ENCODE data around the gene PLAC8.
A peak's percentile ranks its signal among the peaks of the same experiment; 100 is the strongest.
"Not testable (repeated sequence)": the region's sequence is repeated elsewhere in the genome, so short reads cannot be mapped to it uniquely, and the experiment has no call there.

PLAC8 gene

DNA sequence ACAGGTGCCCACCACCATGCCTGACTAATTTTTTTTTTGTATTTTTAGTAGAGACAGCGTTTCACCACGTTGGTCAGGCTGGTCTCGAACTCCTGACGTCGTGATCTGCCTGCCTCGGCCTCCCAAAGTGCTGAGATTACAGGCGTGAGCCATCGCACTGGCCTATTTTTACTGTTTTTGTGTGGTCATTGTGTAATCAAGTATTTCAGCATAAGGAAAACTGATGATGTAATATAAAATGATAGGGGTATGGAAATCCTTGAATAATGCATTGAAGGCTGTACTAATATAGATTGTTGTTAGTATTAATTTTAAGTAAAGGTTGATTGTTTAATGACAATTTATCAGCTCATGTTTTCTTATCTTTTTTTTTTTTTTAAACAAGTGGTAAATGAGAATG is 65.7 kb downstream of the PLAC8 start:
- not testable (repeated sequence) for H3K4ac ChIP-seq (ENCODE audit: low read depth in 1 of 2, low read length in 2 of 2); H2BK15ac ChIP-seq (ENCODE audit: low read depth, poor library complexity, severe bottlenecking); H3K9ac ChIP-seq (ENCODE audit: low read length); H3K27me3 ChIP-seq (ENCODE audit: control insufficient read depth in 1 of 2, insufficient read depth in 1 of 2, low read length in 2 of 2); H3K4me1 ChIP-seq (ENCODE audit: control insufficient read depth, insufficient read depth, low read depth, low read length); H3K23ac ChIP-seq (ENCODE audit: low read length in 2 of 2); H3K4me3 ChIP-seq (ENCODE audit: insufficient read depth in 1 of 2, low read depth in 1 of 2, low read length in 2 of 2); H2BK12ac ChIP-seq (ENCODE audit: low read length in 2 of 2); DNase-seq; H3K27ac ChIP-seq (ENCODE audit: low read length, poor library complexity, severe bottlenecking); H4K91ac ChIP-seq (ENCODE audit: low read length); H2BK120ac ChIP-seq (ENCODE audit: low read depth, low read length); H2AFZ ChIP-seq (ENCODE audit: low read depth, low read length); H2BK5ac ChIP-seq (ENCODE audit: low read depth, low read length, poor library complexity, severe bottlenecking); H4K8ac ChIP-seq (ENCODE audit: low read length); H3K18ac ChIP-seq (ENCODE audit: low read depth in 1 of 2, low read length in 2 of 2); H3K9me3 ChIP-seq (ENCODE audit: control insufficient read depth, low read length); H2AK5ac ChIP-seq (ENCODE audit: low read length, severe bottlenecking); H3K4me2 ChIP-seq (ENCODE audit: low read length, poor library complexity, severe bottlenecking); H3K14ac ChIP-seq (ENCODE audit: low read length in 2 of 2)
- Histone ChIP-seq H3K79me1 (replicated peaks; ENCODE audit: low read length, poor library complexity, severe bottlenecking) (peaks cover 20% of the 10 kb centered on the region), H3K36me3 (ENCODE audit: control insufficient read depth in 1 of 2, insufficient read depth in 2 of 2, low read depth in 1 of 2, low read length in 2 of 2) (peaks cover 11 to 48% of the 10 kb centered on the region in 2 experiments)
- 97% methylated on average over 8 of the region's 8 CpGs for WGBS

- Histone ChIP-seq H3K4me1 (ENCODE audit: control insufficient read depth, insufficient read depth, low read depth, low read length) (no peaks in the 10 kb centered on the region), H2BK120ac (ENCODE audit: low read depth, low read length) (no peak overlapping the region), H2BK12ac (ENCODE audit: low read length in 2 of 2) (no peak overlapping the region), H3K79me1 (replicated peaks; ENCODE audit: low read length, poor library complexity, severe bottlenecking) (peaks cover 14% of the 10 kb centered on the region), H3K4me2 (ENCODE audit: low read length, poor library complexity, severe bottlenecking) (no peak overlapping the region), H3K27ac (ENCODE audit: low read length, poor library complexity, severe bottlenecking) (no peak overlapping the region), H2BK15ac (ENCODE audit: low read depth, poor library complexity, severe bottlenecking) (no peak overlapping the region), H2AFZ (ENCODE audit: low read depth, low read length) (no peak overlapping the region), H3K27me3 (ENCODE audit: control insufficient read depth in 1 of 2, insufficient read depth in 1 of 2, low read length in 2 of 2) (no peaks in the 10 kb centered on the region), H3K36me3 (ENCODE audit: control insufficient read depth in 1 of 2, insufficient read depth in 2 of 2, low read depth in 1 of 2, low read length in 2 of 2) (peaks cover 7 to 37% of the 10 kb centered on the region in 2 experiments), H3K18ac (ENCODE audit: low read depth in 1 of 2, low read length in 2 of 2) (no peak overlapping the region), H3K9ac (ENCODE audit: low read length) (no peak overlapping the region), H2AK5ac (ENCODE audit: low read length, severe bottlenecking) (no peak overlapping the region), H4K91ac (ENCODE audit: low read length) (no peak overlapping the region), H3K9me3 (ENCODE audit: control insufficient read depth, low read length) (no peaks in the 10 kb centered on the region), H2BK5ac (ENCODE audit: low read depth, low read length, poor library complexity, severe bottlenecking) (no peak overlapping the region), H4K8ac (ENCODE audit: low read length) (no peak overlapping the region), H3K4ac (ENCODE audit: low read depth in 1 of 2, low read length in 2 of 2) (no peak overlapping the region), H3K14ac (ENCODE audit: low read length in 2 of 2) (no peak overlapping the region), H3K4me3 (ENCODE audit: insufficient read depth in 1 of 2, low read depth in 1 of 2, low read length in 2 of 2) (no peak overlapping the region), H3K23ac (ENCODE audit: low read length in 2 of 2) (no peak overlapping the region)
- no peak for DNase-seq
- WGBS = 98% methylated on average over 7 of the region's 8 CpGs
Observed at GRCh38 chr4:83046693-83047473, 67.6 kb downstream of the PLAC8 start.

DNA sequence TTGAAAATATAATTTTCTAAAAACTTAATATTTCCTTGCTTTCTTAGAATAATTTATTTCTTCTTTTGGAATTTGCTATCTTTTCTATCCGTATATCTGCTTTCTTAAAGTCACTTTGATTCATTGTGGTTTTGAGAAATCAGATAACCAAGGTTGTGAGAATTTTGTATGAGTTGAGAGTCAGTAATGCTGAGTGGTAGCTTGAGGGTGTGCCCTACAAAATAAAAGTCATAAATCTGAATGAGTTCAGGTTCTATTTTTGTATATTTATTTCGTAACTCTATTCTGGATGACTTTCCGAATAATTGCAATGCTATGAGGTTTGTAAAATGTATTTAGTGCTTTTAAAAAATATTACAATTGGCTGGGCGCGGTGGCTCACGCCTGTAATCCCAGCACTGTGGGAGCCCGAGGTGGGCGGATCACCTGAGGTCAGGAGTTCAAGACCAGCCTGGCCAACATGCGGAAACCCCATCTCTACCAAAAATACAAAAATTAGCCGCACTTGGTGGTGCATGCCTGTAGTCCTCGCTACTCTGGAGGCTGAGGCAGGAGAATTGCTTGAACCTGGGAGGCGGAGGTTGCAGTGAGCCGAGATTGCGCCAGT is 70.6 kb downstream of the PLAC8 start:
- peaks cover 0 to 8% of the 10 kb centered on the region in 2 experiments for H3K36me3 ChIP-seq (ENCODE audit: control insufficient read depth in 1 of 2, insufficient read depth in 2 of 2, low read depth in 1 of 2, low read length in 2 of 2)
- H3K9ac ChIP-seq (ENCODE audit: low read length) = peak overlapping the region; percentile 64
- no peaks in the 10 kb centered on the region for H3K27me3 ChIP-seq (ENCODE audit: control insufficient read depth in 1 of 2, insufficient read depth in 1 of 2, low read length in 2 of 2)
- H3K4me1 ChIP-seq (ENCODE audit: control insufficient read depth, insufficient read depth, low read depth, low read length) = no peaks in the 10 kb centered on the region
- no peak overlapping the region for H2AFZ ChIP-seq (ENCODE audit: low read depth, low read length)
- H4K91ac ChIP-seq (ENCODE audit: low read length) = no peak overlapping the region
- H3K27ac ChIP-seq (ENCODE audit: low read length, poor library complexity, severe bottlenecking) = no peak overlapping the region
- H3K23ac ChIP-seq (ENCODE audit: low read length in 2 of 2) = no peak overlapping the region
- H3K4me3 ChIP-seq (ENCODE audit: insufficient read depth in 1 of 2, low read depth in 1 of 2, low read length in 2 of 2) = no peak overlapping the region
- DNase-seq = peak; percentile 42
- WGBS = 89% methylated on average over 8 of the region's 14 CpGs
- H4K8ac ChIP-seq (ENCODE audit: low read length) = no peak overlapping the region
- H2AK5ac ChIP-seq (ENCODE audit: low read length, severe bottlenecking) = no peak overlapping the region
- H3K4ac ChIP-seq (ENCODE audit: low read depth in 1 of 2, low read length in 2 of 2) = no peak overlapping the region
- no peak overlapping the region for H3K18ac ChIP-seq (ENCODE audit: low read depth in 1 of 2, low read length in 2 of 2)
- H2BK15ac ChIP-seq (ENCODE audit: low read depth, poor library complexity, severe bottlenecking) = no peak overlapping the region
- H2BK5ac ChIP-seq (ENCODE audit: low read depth, low read length, poor library complexity, severe bottlenecking) = no peak overlapping the region
- H2BK12ac ChIP-seq (ENCODE audit: low read length in 2 of 2) = no peak overlapping the region
- H3K79me1 ChIP-seq (replicated peaks; ENCODE audit: low read length, poor library complexity, severe bottlenecking) = peaks cover 21% of the 10 kb centered on the region
- no peak overlapping the region for H3K14ac ChIP-seq (ENCODE audit: low read length in 2 of 2)
- H2BK120ac ChIP-seq (ENCODE audit: low read depth, low read length) = no peak overlapping the region
- no peak overlapping the region for H3K4me2 ChIP-seq (ENCODE audit: low read length, poor library complexity, severe bottlenecking)
- no peaks in the 10 kb centered on the region for H3K9me3 ChIP-seq (ENCODE audit: control insufficient read depth, low read length)

DNA sequence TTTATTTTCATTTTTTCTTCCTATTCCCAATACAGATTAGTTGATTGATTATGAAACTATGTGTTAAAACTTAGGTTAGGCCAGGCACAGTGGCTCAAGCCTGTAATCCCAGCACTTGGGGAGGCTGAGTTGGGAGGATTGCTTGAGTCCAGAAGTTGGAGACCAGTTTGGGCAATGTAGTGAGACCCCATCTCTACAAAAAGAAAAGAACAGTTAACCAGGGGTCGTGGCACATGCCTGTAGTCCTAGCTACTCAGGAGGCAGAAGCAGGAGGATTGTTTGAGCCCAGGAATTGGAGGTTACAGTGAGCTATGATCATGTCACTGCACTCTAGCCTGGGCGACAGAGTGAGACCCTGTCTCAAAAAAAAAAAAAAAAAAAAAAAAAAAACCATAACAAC is 71.4 kb downstream of the PLAC8 start:
- not testable (repeated sequence) for H3K4me2 ChIP-seq (ENCODE audit: low read length, poor library complexity, severe bottlenecking); H2BK12ac ChIP-seq (ENCODE audit: low read length in 2 of 2); H4K91ac ChIP-seq (ENCODE audit: low read length); H3K23ac ChIP-seq (ENCODE audit: low read length in 2 of 2); H2BK120ac ChIP-seq (ENCODE audit: low read depth, low read length); H3K4ac ChIP-seq (ENCODE audit: low read depth in 1 of 2, low read length in 2 of 2); H4K8ac ChIP-seq (ENCODE audit: low read length); H2AFZ ChIP-seq (ENCODE audit: low read depth, low read length); H3K27me3 ChIP-seq (ENCODE audit: control insufficient read depth in 1 of 2, insufficient read depth in 1 of 2, low read length in 2 of 2); H3K4me3 ChIP-seq (ENCODE audit: insufficient read depth in 1 of 2, low read depth in 1 of 2, low read length in 2 of 2); H3K14ac ChIP-seq (ENCODE audit: low read length in 2 of 2); H2AK5ac ChIP-seq (ENCODE audit: low read length, severe bottlenecking); H2BK5ac ChIP-seq (ENCODE audit: low read depth, low read length, poor library complexity, severe bottlenecking); H3K4me1 ChIP-seq (ENCODE audit: control insufficient read depth, insufficient read depth, low read depth, low read length); H3K9me3 ChIP-seq (ENCODE audit: control insufficient read depth, low read length); H3K27ac ChIP-seq (ENCODE audit: low read length, poor library complexity, severe bottlenecking); H3K18ac ChIP-seq (ENCODE audit: low read depth in 1 of 2, low read length in 2 of 2); H3K36me3 ChIP-seq (ENCODE audit: control insufficient read depth in 1 of 2, insufficient read depth in 2 of 2, low read depth in 1 of 2, low read length in 2 of 2); H2BK15ac ChIP-seq (ENCODE audit: low read depth, poor library complexity, severe bottlenecking); DNase-seq
- WGBS = 100% methylated on average over 1 of the region's 2 CpGs
- Histone ChIP-seq H3K9ac (ENCODE audit: low read length) (peak overlapping the region; percentile 64), H3K79me1 (replicated peaks; ENCODE audit: low read length, poor library complexity, severe bottlenecking) (peaks cover 20% of the 10 kb centered on the region)
